HL-60 (cell line): Measurements from ENCODE around the gene LINGO1.

ENCODE experiments used
- POLR2AphosphoS5 ChIP-seq: IDR thresholded peaks from 2 replicates; pipeline ENCODE4 v1.6.1; 2012; ENCODE audit warnings: low read depth
- TF ChIP-seq, protein P1 (sequence below): IDR thresholded peaks from one replicate; pipeline ENCODE4 v1.5.1; 2011; ENCODE audit warnings: low read length, control low read depth, inconsistent platforms; ENCODE audit not compliant: insufficient read depth
- TF ChIP-seq, protein P2 (sequence below): IDR thresholded peaks from 2 replicates; pipeline ENCODE4 v1.6.1; 2012; ENCODE audit warnings: low read depth; ENCODE audit not compliant: insufficient replicate concordance

DNA sequence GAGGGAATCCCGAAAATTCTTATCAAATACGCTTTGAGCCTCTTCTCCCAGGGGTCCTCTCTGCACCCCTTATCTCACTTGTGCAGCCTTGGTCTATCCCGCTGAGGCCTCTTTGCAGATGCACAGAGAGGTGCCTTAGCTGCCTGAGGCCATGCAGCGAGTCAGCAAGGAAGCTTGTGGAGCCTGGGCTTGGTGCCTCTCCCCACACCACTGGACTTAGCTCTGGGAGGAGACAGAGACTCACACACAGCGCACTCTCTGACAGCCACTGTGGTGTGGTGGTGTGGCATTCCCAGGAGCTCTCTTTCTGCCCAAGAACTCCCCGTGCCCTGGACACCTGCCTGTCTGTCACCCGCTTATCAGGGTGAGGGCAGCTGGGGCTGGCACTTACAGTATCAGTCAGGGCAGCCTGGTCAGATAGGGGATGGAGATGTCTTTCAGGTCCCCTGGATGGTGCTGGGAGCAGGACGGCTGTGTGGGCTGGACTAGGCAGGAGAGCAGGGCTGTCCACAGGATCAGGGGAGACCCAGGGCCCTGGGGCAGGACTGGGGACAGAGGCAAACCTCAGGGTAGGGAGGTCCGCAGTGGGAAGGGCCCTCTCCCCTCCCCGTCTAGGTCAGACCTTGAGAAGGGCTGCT is 10.2 kb upstream of the LINGO1 start:
- TF ChIP-seq, protein P1, sequence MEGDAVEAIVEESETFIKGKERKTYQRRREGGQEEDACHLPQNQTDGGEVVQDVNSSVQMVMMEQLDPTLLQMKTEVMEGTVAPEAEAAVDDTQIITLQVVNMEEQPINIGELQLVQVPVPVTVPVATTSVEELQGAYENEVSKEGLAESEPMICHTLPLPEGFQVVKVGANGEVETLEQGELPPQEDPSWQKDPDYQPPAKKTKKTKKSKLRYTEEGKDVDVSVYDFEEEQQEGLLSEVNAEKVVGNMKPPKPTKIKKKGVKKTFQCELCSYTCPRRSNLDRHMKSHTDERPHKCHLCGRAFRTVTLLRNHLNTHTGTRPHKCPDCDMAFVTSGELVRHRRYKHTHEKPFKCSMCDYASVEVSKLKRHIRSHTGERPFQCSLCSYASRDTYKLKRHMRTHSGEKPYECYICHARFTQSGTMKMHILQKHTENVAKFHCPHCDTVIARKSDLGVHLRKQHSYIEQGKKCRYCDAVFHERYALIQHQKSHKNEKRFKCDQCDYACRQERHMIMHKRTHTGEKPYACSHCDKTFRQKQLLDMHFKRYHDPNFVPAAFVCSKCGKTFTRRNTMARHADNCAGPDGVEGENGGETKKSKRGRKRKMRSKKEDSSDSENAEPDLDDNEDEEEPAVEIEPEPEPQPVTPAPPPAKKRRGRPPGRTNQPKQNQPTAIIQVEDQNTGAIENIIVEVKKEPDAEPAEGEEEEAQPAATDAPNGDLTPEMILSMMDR = no peak
- no peak for TF ChIP-seq POLR2AphosphoS5
- TF ChIP-seq, protein P2, sequence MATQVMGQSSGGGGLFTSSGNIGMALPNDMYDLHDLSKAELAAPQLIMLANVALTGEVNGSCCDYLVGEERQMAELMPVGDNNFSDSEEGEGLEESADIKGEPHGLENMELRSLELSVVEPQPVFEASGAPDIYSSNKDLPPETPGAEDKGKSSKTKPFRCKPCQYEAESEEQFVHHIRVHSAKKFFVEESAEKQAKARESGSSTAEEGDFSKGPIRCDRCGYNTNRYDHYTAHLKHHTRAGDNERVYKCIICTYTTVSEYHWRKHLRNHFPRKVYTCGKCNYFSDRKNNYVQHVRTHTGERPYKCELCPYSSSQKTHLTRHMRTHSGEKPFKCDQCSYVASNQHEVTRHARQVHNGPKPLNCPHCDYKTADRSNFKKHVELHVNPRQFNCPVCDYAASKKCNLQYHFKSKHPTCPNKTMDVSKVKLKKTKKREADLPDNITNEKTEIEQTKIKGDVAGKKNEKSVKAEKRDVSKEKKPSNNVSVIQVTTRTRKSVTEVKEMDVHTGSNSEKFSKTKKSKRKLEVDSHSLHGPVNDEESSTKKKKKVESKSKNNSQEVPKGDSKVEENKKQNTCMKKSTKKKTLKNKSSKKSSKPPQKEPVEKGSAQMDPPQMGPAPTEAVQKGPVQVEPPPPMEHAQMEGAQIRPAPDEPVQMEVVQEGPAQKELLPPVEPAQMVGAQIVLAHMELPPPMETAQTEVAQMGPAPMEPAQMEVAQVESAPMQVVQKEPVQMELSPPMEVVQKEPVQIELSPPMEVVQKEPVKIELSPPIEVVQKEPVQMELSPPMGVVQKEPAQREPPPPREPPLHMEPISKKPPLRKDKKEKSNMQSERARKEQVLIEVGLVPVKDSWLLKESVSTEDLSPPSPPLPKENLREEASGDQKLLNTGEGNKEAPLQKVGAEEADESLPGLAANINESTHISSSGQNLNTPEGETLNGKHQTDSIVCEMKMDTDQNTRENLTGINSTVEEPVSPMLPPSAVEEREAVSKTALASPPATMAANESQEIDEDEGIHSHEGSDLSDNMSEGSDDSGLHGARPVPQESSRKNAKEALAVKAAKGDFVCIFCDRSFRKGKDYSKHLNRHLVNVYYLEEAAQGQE = no peak
